Measurements from ENCODE around the gene MYRFL. TPM values are rescaled to one million over a fixed set of nuclear protein-coding genes. Genes with fewer than 3 reads are reported as not detected.
A peak's percentile ranks its signal among the peaks of the same experiment; 100 is the strongest.

Gene MYRFL
- total RNA-seq, 1 donor from 2014 or later, result not detected

DNA sequence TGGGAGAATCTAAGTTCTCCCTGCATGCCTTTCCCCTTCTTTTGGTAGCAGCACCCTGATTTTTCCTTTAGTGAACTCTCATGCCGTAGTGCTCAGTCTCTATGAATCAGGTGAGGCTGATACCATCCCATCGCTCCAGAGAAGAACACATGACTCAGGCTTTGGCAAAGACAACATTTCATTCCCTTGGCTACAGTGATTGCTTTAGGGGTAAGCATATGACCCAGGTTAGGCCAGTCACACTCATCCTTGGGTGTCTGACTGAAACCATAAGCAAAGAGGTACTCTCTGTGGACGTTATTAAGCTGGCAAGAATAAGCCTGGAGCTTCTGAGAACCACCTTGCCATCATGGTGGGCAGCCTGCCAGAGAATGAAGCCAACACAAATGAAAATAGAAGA is 141.8 kb downstream of the MYRFL start:
- TF ChIP-seq, protein P1, sequence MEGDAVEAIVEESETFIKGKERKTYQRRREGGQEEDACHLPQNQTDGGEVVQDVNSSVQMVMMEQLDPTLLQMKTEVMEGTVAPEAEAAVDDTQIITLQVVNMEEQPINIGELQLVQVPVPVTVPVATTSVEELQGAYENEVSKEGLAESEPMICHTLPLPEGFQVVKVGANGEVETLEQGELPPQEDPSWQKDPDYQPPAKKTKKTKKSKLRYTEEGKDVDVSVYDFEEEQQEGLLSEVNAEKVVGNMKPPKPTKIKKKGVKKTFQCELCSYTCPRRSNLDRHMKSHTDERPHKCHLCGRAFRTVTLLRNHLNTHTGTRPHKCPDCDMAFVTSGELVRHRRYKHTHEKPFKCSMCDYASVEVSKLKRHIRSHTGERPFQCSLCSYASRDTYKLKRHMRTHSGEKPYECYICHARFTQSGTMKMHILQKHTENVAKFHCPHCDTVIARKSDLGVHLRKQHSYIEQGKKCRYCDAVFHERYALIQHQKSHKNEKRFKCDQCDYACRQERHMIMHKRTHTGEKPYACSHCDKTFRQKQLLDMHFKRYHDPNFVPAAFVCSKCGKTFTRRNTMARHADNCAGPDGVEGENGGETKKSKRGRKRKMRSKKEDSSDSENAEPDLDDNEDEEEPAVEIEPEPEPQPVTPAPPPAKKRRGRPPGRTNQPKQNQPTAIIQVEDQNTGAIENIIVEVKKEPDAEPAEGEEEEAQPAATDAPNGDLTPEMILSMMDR (conservative IDR thresholded peaks at IDR 0.05; ENCODE audit: low read depth, low read length), result no peak
- no peak overlapping the region for H3K4me3 ChIP-seq (ENCODE audit: low read depth, low read length)
- DNase-seq (ENCODE audit: low read depth), result no peak

DNA sequence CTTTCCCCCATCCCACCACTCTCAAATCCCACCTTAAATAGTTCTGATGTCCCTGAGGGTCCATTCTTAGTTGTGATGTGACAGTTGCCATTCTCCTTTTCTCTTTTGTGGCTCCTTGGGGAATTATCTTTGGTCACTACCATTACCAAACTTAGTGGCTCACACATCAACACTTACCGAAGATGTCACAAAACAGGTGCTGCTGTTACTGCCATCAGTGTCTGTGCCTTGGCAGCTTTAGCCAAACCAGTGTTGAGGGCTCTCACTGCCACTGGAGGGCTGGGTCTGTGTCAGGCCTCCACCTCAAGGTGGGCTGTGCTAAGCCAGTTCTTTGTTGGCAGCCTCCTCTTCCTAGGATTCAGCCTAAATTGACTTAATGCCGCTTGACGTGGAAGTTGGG is 144.0 kb downstream of the MYRFL start:
- TF ChIP-seq, protein P1 (conservative IDR thresholded peaks at IDR 0.05; ENCODE audit: low read depth, low read length), result no peak
- no peak for DNase-seq (ENCODE audit: low read depth)
- no peak overlapping the region for H3K4me3 ChIP-seq (ENCODE audit: low read depth, low read length)

DNA sequence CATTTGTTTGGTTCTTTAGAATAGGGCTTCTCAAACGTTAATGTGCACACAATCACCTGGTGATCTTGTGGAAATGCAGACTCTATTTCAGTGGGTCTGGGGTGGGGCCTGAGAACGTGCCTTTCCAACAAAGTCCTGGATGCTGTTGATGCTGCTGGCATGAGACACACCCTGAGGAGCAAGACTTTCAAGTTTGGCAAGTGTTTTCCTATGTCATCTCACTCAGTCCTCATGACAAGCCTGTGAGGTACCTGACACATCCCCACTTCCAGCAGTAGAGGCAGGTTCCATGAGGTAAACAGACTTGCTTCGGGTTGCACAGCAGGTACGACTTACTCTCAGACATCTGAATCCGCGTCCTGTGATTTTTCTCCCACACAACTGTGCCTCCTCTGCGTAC is 147.1 kb downstream of the MYRFL start:
- no peak overlapping the region for H3K4me3 ChIP-seq (ENCODE audit: low read depth, low read length)
- no peak for DNase-seq (ENCODE audit: low read depth)
- TF ChIP-seq, protein P1 (conservative IDR thresholded peaks at IDR 0.05; ENCODE audit: low read depth, low read length), result no peak

DNA sequence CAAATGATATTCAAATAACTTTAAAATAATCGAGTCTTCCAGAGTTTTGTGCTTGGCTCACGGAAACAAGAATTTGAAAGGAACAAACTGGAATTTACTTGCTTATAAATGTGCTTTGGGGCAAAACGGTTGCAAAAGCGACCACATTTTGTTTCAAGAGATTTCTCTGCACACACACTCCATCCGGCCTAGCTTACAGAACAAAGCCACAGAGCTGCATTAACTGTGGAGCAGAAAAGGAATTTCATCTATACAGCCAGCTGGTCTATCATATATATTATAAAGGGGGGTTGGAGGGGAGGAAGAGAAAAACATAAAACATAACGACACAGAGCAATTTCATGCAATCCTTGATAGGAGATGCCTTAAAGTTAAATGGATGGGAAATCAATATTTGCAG is 153.0 kb downstream of the MYRFL start:
- TF ChIP-seq, protein P1 (conservative IDR thresholded peaks at IDR 0.05; ENCODE audit: low read depth, low read length), result no peak
- H3K4me3 ChIP-seq (ENCODE audit: low read depth, low read length), result no peak overlapping the region

DNA sequence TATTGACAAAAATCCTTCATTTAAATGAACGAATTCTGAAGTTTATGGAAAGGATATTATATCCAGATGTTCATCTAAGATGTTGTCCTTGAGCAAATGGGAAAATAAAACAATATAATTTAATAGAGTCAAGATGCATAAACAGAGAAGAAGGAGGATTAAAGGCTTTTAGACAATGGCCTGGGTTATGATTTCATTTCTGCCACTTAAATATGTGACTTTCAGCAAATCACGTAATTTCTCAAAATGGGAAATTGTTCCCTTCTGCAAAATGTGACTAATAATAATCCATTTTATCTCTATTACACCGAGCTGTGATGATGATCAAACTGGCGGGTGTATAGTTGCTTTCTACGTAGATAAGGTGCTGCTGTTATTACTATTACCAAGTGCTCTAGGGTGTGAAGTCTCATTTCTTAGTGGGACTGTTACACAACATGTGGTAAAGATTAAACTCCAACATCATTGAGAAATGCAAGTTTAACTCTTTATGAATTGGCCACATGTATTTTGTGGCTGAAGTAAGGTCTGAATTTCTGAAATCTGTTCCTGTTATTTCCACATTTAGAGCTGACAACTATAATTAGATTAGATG is 157.0 kb downstream of the MYRFL start:
- H3K4me3 ChIP-seq (ENCODE audit: low read depth, low read length), result no peak overlapping the region
- DNase-seq (ENCODE audit: low read depth), result no peak
- TF ChIP-seq, protein P1 (conservative IDR thresholded peaks at IDR 0.05; ENCODE audit: low read depth, low read length), result no peak

More for the DNA sequence above, 153.0 kb downstream of the MYRFL start:
- no peak for DNase-seq (ENCODE audit: low read depth)

DNA sequence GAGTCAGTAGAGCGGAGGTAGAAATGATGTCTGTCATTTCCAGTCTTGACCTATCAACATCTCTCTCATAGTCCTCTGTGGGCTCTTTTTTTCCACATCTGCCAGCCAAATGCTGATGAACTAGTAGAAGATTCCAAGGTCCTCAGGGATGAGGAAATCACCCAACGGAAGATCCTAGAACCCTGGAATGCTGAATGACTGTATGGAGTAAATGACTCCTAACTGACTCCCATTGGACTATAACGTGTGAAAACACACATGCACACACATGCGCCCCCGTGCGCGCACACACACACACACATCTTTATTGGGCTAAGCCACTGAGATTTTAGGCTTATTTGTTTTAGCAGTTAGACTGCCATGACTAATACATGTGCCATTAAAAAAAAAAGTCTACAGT is 159.2 kb downstream of the MYRFL start:
- TF ChIP-seq, protein P1 (conservative IDR thresholded peaks at IDR 0.05; ENCODE audit: low read depth, low read length), result no peak
- H3K4me3 ChIP-seq (ENCODE audit: low read depth, low read length), result no peak overlapping the region
- no peak for DNase-seq (ENCODE audit: low read depth)

DNA sequence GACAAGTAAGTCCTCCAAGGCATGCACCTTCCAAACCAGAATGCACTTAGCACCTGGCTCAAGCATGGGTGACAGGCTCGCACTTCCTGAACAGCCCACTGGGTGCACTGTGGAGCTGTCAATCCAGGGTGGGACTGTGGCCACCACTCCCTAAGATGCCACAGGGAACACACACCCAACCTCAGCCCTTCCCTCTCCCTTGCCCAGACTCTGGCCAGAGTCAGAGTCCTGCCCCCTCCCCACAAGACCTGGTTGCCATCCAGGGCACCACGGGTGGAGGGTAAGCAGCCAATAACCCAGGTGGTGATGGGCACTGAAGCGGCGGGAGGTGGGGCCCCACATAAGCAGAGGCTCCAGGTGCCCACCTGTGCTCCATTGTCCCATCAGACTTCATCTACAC is 160.6 kb downstream of the MYRFL start:
- H3K4me3 ChIP-seq (ENCODE audit: low read depth, low read length), result no peak overlapping the region
- no peak for DNase-seq (ENCODE audit: low read depth)
- TF ChIP-seq, protein P1 (conservative IDR thresholded peaks at IDR 0.05; ENCODE audit: low read depth, low read length), result peak; percentile 51
